ENCODE results near the gene SUMO4. TPM values are rescaled to one million over a fixed set of nuclear protein-coding genes. Genes with fewer than 3 reads are reported as not detected.

Gene SUMO4
- total and polyA plus RNA-seq, 2 donors (not counting 1 experiment from before 2014, with no cell fraction given), result 0.18 to 11.5 TPM

GRCh38 chr6:149403534-149403933, 3.5 kb downstream of the SUMO4 start:
- H3K4me1 ChIP-seq (ENCODE audit: control insufficient read depth in 2 of 2, insufficient read depth in 2 of 2, low read length in 2 of 2), result no peaks in the 10 kb centered on the region
- no peaks in the 10 kb centered on the region for H4K20me1 ChIP-seq (ENCODE audit: control insufficient read depth, insufficient read depth, low read length, poor library complexity, severe bottlenecking)
- POLR2A ChIA-PET, result no interaction called here
- no peaks in the 10 kb centered on the region for H3K27me3 ChIP-seq (replicated peaks in 1 of 4; ENCODE audit: control extremely low read depth in 1 of 4, control insufficient read depth in 3 of 4, insufficient read depth in 4 of 4, low read length in 3 of 4)
- H2AFZ ChIP-seq (ENCODE audit: insufficient read depth, low read depth, low read length, poor library complexity, severe bottlenecking), result no peak overlapping the region
- peaks cover 17 to 31% of the 10 kb centered on the region in 2 experiments for H3K36me3 ChIP-seq (replicated peaks in 1 of 2; ENCODE audit: control extremely low read depth in 1 of 2, control insufficient read depth in 1 of 2, extremely low read depth in 1 of 2, insufficient read depth in 2 of 2, low read length in 1 of 2)
- TF ChIP-seq EZH2 (IDR thresholded peaks at IDR 0.05; ENCODE audit: borderline replicate concordance, insufficient read depth, low read depth, low read length, poor library complexity, severe bottlenecking) (no peak), CTCF (IDR thresholded peaks at IDR 0.05) (no peak)
- no peak overlapping the region for H3K9ac ChIP-seq (ENCODE audit: low read length)
- no peak overlapping the region for H3K4me3 ChIP-seq (ENCODE audit: control extremely low read depth in 1 of 5, extremely low read depth in 1 of 5, insufficient read depth in 1 of 5, low read depth in 2 of 5, low read length in 4 of 5)
- no peak overlapping the region for H3K27ac Mint-ChIP-seq
- H3K27me3 Mint-ChIP-seq, result no peaks in the 10 kb centered on the region
- H3K79me2 ChIP-seq (ENCODE audit: control insufficient read depth, insufficient read depth, low read length), result no peaks in the 10 kb centered on the region
- H3K4me1 Mint-ChIP-seq, result peaks cover 2% of the 10 kb centered on the region
- H3K9me3 ChIP-seq (ENCODE audit: control extremely low read depth in 1 of 3, control insufficient read depth in 2 of 3, insufficient read depth in 1 of 3, low read length in 2 of 3), result no peaks in the 10 kb centered on the region
- no peak overlapping the region for H3K4me2 ChIP-seq (replicated peaks; ENCODE audit: low read depth, low read length, poor library complexity, severe bottlenecking)
- WGBS (ENCODE audit: insufficient coverage), result 100% methylated on average over 2 of the region's 3 CpGs
- intact Hi-C loops (cut with micrococcal nuclease), result no loop called here
- no peaks in the 10 kb centered on the region for H3K9me3 Mint-ChIP-seq (ENCODE audit: insufficient read depth)
- ATAC-seq (ENCODE audit: low read depth), result no peak
- H3K27ac ChIP-seq (ENCODE audit: low read length in 2 of 2), result no peak overlapping the region
- no peak overlapping the region for H3K4me3 Mint-ChIP-seq
- DNase-seq, result no peak
- CTCF ChIA-PET, result no interaction called here

- H3K27me3 ChIP-seq (replicated peaks in 1 of 4; ENCODE audit: control extremely low read depth in 1 of 4, control insufficient read depth in 3 of 4, insufficient read depth in 4 of 4, low read length in 3 of 4), result no peaks in the 10 kb centered on the region
- no peak overlapping the region for H3K4me3 ChIP-seq (ENCODE audit: control extremely low read depth in 1 of 5, extremely low read depth in 1 of 5, insufficient read depth in 1 of 5, low read depth in 2 of 5, low read length in 4 of 5)
- H2AFZ ChIP-seq (ENCODE audit: insufficient read depth, low read depth, low read length, poor library complexity, severe bottlenecking), result no peak overlapping the region
- Mint-ChIP-seq H3K4me1 (peaks cover 2% of the 10 kb centered on the region), H3K4me3 (no peak overlapping the region), H3K27ac (no peak overlapping the region), H3K27me3 (no peaks in the 10 kb centered on the region), H3K9me3 (ENCODE audit: insufficient read depth) (no peaks in the 10 kb centered on the region)
- ChIA-PET CTCF (interaction anchor here (1.6 to 1.9 kb wide), 2 partner anchors 26 to 111 kb away, joined by 4 to 6 read pairs; no protein-coding TSS in a partner anchor), POLR2A (no interaction called here)
- H3K36me3 ChIP-seq (replicated peaks in 1 of 2; ENCODE audit: control extremely low read depth in 1 of 2, control insufficient read depth in 1 of 2, extremely low read depth in 1 of 2, insufficient read depth in 2 of 2, low read length in 1 of 2), result peaks cover 20 to 26% of the 10 kb centered on the region in 2 experiments
- H3K79me2 ChIP-seq (ENCODE audit: control insufficient read depth, insufficient read depth, low read length), result no peaks in the 10 kb centered on the region
- H3K4me2 ChIP-seq (replicated peaks; ENCODE audit: low read depth, low read length, poor library complexity, severe bottlenecking), result no peak overlapping the region
- no peak overlapping the region for H3K27ac ChIP-seq (ENCODE audit: low read length in 2 of 2)
- TF ChIP-seq EZH2 (IDR thresholded peaks at IDR 0.05; ENCODE audit: borderline replicate concordance, insufficient read depth, low read depth, low read length, poor library complexity, severe bottlenecking), result no peak
- no peak for TF ChIP-seq CTCF (IDR thresholded peaks at IDR 0.05)
- WGBS (ENCODE audit: insufficient coverage), result 100% methylated on average over 2 of the region's 5 CpGs
- intact Hi-C loops (cut with micrococcal nuclease), result no loop called here
- no peak overlapping the region for H3K9ac ChIP-seq (ENCODE audit: low read length)
- no peaks in the 10 kb centered on the region for H3K9me3 ChIP-seq (ENCODE audit: control extremely low read depth in 1 of 3, control insufficient read depth in 2 of 3, insufficient read depth in 1 of 3, low read length in 2 of 3)
- DNase-seq (no peak), ATAC-seq (ENCODE audit: low read depth) (no peak)
- no peaks in the 10 kb centered on the region for H3K4me1 ChIP-seq (ENCODE audit: control insufficient read depth in 2 of 2, insufficient read depth in 2 of 2, low read length in 2 of 2)
- H4K20me1 ChIP-seq (ENCODE audit: control insufficient read depth, insufficient read depth, low read length, poor library complexity, severe bottlenecking), result no peaks in the 10 kb centered on the region
Observed at GRCh38 chr6:149405823-149406765, 6.0 kb downstream of the SUMO4 start.
